HUDEP-2 (cell line): Measurements from ENCODE around the gene SCP2.
A peak's percentile ranks its signal among the peaks of the same experiment; 100 is the strongest.

Source experiments
- DNase-seq, 76 experiments: peaks; one replicate each; lab custom pipeline; 2025; ENCODE audit not compliant: unreplicated experiment in 76 of 76; lab: John Stamatoyannopoulos, UW

The SCP2 gene

GRCh38 chr1:53077599-53077965, 150.5 kb downstream of the SCP2 start:
- no peak for DNase-seq

GRCh38 chr1:53078333-53079101, 151.4 kb downstream of the SCP2 start:
- no peak for DNase-seq

- no peak for DNase-seq
These were observed 152.2 kb downstream of the SCP2 start for GRCh38 chr1:53079251-53079650.

- DNase-seq, result no peak
These were observed 153.0 kb downstream of the SCP2 start for GRCh38 chr1:53080041-53080440.

GRCh38 chr1:53080769-53081168, 153.7 kb downstream of the SCP2 start:
- DNase-seq, result peak in 9 of 76 experiments; percentile 4 to 67 (median 39)

- DNase-seq, result no peak
These were observed 154.4 kb downstream of the SCP2 start for GRCh38 chr1:53081384-53082066.

- no peak for DNase-seq
These were observed 155.9 kb downstream of the SCP2 start for GRCh38 chr1:53082826-53083455.

GRCh38 chr1:53083636-53084588, 156.8 kb downstream of the SCP2 start:
- DNase-seq, result no peak

- peak in 1 of 76 experiments; percentile 8 for DNase-seq
These were observed 157.5 kb downstream of the SCP2 start for GRCh38 chr1:53084589-53084971.

GRCh38 chr1:53085405-53085804, 158.3 kb downstream of the SCP2 start:
- no peak for DNase-seq

- no peak for DNase-seq
These were observed 159.5 kb downstream of the SCP2 start for GRCh38 chr1:53086491-53087070.

- no peak for DNase-seq
These were observed 160.5 kb downstream of the SCP2 start for GRCh38 chr1:53087332-53088285.

- peak in 1 of 76 experiments; percentile 9 for DNase-seq
These were observed 161.7 kb downstream of the SCP2 start for GRCh38 chr1:53088616-53089300.

- DNase-seq, result no peak
These were observed 162.6 kb downstream of the SCP2 start for GRCh38 chr1:53089478-53090226.

- DNase-seq, result no peak
These were observed 163.4 kb downstream of the SCP2 start for GRCh38 chr1:53090227-53091147.

GRCh38 chr1:53091841-53092645, 165.0 kb downstream of the SCP2 start:
- no peak for DNase-seq
